Vagina (tissue), 2 donors: Measurements from ENCODE around the gene TMPRSS15.

Source experiments
- POLR2A ChIP-seq, 2 donors: fragments of 450-650 bp; IDR thresholded peaks; one replicate each; pipeline ENCODE4 v1.6.1; 2017; ENCODE audit warnings: antibody characterized with exemption in 2 of 2, mild to moderate bottlenecking in 2 of 2, moderate library complexity in 2 of 2
- TF ChIP-seq, protein P1 (sequence below), 3 experiments: fragments of 450-650 bp in 2 of 3; fragments of 200-600 bp in 1 of 3; sonication (generic) in 1 of 3; IDR thresholded peaks; one replicate each; pipeline ENCODE4 v1.5.1; 2017 to 2019; ENCODE audit warnings: antibody characterized with exemption in 3 of 3, mild to moderate bottlenecking in 2 of 3, moderate library complexity in 2 of 3

DNA sequence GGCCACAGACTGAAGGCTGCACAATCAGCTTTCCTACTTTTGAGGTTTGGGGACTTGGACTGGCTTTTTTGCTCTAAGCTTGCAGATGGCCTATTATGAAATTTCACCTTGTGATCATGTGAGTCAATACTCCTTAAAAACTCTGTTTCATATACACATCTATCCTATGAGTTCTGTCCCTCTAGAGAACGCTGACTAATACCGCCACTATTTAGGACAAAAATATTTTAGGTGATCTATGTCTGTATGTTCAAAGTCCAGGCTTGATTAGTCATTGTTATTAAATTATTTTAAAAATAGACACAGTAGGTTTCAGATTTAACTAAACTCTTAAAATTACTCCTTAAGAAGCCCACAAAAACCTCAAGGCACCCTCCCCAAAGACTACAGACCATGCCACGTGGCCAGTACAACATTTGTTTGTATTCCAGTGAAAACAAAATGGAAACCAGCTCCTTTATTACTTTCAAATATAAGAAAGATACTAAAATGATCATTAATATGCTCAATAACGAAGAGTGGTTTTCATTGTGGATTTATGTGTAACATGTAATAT is 63.1 kb downstream of the TMPRSS15 start:
- TF ChIP-seq, protein P1, sequence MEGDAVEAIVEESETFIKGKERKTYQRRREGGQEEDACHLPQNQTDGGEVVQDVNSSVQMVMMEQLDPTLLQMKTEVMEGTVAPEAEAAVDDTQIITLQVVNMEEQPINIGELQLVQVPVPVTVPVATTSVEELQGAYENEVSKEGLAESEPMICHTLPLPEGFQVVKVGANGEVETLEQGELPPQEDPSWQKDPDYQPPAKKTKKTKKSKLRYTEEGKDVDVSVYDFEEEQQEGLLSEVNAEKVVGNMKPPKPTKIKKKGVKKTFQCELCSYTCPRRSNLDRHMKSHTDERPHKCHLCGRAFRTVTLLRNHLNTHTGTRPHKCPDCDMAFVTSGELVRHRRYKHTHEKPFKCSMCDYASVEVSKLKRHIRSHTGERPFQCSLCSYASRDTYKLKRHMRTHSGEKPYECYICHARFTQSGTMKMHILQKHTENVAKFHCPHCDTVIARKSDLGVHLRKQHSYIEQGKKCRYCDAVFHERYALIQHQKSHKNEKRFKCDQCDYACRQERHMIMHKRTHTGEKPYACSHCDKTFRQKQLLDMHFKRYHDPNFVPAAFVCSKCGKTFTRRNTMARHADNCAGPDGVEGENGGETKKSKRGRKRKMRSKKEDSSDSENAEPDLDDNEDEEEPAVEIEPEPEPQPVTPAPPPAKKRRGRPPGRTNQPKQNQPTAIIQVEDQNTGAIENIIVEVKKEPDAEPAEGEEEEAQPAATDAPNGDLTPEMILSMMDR (IDR thresholded peaks at IDR 0.05) = no peak
- no peak for TF ChIP-seq POLR2A (IDR thresholded peaks at IDR 0.05)
